Activated T-cell treated with anti-CD3 and anti-CD28 coated beads, Interleukin-2, amount 50 U/mL, for 24 hours (primary cell): Measurements from ENCODE around the gene PEX14.

Experiments
- DNase-seq: peaks from one replicate; pipeline ENCODE4 v3.0.0-alpha.2; 2020
- H3K27ac Mint-ChIP-seq: 2 replicates; pipeline ENCODE4 v1.8.0; 2020; ENCODE audit warnings: mild to moderate bottlenecking, mixed read lengths
- H3K27me3 Mint-ChIP-seq: 2 replicates; pipeline ENCODE4 v1.8.0; 2020; ENCODE audit warnings: mixed read lengths
- H3K36me3 Mint-ChIP-seq: 2 replicates; pipeline ENCODE4 v1.8.0; 2020; ENCODE audit warnings: low read depth, mixed read lengths
- H3K4me1 Mint-ChIP-seq: 2 replicates; pipeline ENCODE4 v1.8.0; 2020; ENCODE audit warnings: low read depth, mixed read lengths
- H3K4me3 Mint-ChIP-seq: 2 replicates; pipeline ENCODE4 v1.8.0; 2020; ENCODE audit warnings: mild to moderate bottlenecking, moderate library complexity, mixed read lengths
- H3K9me3 Mint-ChIP-seq: 2 replicates; pipeline ENCODE4 v1.8.0; 2020; ENCODE audit warnings: mixed read lengths

Gene PEX14

GRCh38 chr1:10549904-10550664 lies 75.3 kb downstream of the PEX14 start:
- H3K4me1 Mint-ChIP-seq: peaks cover 14% of the 10 kb centered on the region
- no peak overlapping the region for H3K4me3 Mint-ChIP-seq
- no peak for DNase-seq
- H3K27ac Mint-ChIP-seq: no peak overlapping the region
- H3K9me3 Mint-ChIP-seq: no peaks in the 10 kb centered on the region
- peaks cover 9% of the 10 kb centered on the region for H3K36me3 Mint-ChIP-seq
- H3K27me3 Mint-ChIP-seq: no peaks in the 10 kb centered on the region

DNA sequence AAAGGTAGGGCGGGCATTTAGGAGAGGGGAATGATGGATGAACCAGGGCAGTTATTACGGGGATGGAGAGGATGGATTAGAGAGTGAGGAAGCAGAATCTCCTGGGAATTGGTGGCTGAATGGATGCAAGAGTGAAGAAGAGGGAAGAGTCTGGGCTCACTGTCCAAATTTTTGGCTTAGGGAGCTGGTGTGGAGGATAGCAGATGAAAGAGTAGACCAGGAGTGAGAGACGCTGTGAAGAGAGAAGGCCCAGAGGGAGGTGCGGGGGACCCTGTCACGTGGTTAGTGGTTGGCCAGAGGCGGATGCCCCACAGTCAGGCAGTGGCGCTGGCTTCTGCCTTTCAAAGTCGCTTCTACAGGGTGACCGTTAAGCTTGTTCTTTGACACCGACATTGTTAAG lies 78.4 kb downstream of the PEX14 start:
- peaks cover 13% of the 10 kb centered on the region for H3K4me1 Mint-ChIP-seq
- peaks cover 5% of the 10 kb centered on the region for H3K36me3 Mint-ChIP-seq
- H3K27me3 Mint-ChIP-seq: no peaks in the 10 kb centered on the region
- H3K4me3 Mint-ChIP-seq: no peak overlapping the region
- H3K9me3 Mint-ChIP-seq: no peaks in the 10 kb centered on the region
- H3K27ac Mint-ChIP-seq: no peak overlapping the region
- DNase-seq: no peak

DNA sequence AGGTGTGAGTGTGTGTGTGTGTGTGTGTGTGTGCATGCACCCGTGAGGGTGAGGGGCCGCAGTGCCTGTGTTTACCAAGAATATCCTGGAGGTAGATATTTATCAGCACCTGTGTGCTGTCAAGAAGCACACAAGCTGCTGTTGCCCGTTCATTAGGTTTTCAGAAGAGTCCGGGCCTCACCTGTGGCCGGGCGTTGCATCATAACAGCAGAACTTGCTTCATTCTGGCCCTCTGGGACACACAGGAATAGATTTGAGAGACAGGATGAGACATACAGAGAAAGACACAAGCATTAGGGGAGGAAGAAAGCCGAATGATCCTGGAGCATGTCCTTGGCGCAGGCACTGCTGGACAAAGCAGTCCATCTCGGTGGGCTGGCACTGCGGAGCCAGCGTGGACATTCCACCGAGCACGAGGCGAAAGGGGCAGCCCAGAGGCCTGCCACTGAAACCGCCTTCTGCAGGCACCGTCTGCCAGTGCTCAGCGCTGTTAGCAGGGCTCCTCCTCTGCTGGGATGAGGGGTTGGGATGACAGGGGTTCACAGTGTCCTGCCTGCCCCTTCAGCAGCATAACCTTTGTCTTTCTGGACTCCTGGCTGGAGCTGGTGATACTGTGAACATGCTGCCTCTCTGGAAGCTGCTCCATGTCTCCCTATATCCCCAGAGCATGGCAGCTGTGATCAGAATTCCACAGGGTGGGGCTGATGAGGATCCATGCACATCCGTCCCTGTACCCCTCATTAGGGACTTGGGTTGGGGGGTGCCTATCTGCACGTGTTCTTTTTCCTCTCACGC lies 81.1 kb downstream of the PEX14 start:
- no peaks in the 10 kb centered on the region for H3K9me3 Mint-ChIP-seq
- no peak overlapping the region for H3K27ac Mint-ChIP-seq
- H3K4me1 Mint-ChIP-seq: peaks cover 1% of the 10 kb centered on the region
- H3K36me3 Mint-ChIP-seq: no peaks in the 10 kb centered on the region
- no peak for DNase-seq
- no peaks in the 10 kb centered on the region for H3K27me3 Mint-ChIP-seq
- no peak overlapping the region for H3K4me3 Mint-ChIP-seq

GRCh38 chr1:10556430-10557005 lies 81.8 kb downstream of the PEX14 start:
- Mint-ChIP-seq H3K4me1 (peaks cover 7% of the 10 kb centered on the region), H3K36me3 (peaks cover 2% of the 10 kb centered on the region), H3K27ac (peak overlapping the region; percentile 10), H3K4me3 (no peak overlapping the region), H3K9me3 (no peaks in the 10 kb centered on the region), H3K27me3 (no peaks in the 10 kb centered on the region)
- no peak for DNase-seq

DNA sequence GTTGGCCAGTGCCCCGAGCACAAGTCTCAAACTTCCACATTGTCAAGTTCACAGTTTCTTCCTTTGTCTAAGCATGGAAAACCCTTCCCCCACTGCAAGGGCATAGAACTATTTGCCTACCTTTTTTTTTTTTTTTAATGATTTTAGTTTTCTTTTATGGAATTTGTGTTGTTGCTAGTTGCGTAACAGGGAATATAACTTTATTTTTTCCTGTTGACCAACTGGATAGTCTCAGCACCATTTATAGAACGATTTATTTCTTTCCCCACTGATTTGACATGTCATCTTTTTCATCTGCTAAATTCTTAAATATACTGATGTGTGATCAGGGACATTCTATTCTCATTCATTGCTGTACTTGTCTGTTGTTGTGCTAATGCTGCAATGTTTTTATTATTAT lies 83.0 kb downstream of the PEX14 start:
- no peak overlapping the region for H3K27ac Mint-ChIP-seq
- no peaks in the 10 kb centered on the region for H3K9me3 Mint-ChIP-seq
- peaks cover 12% of the 10 kb centered on the region for H3K4me1 Mint-ChIP-seq
- H3K36me3 Mint-ChIP-seq: peaks cover 8% of the 10 kb centered on the region
- H3K4me3 Mint-ChIP-seq: no peak overlapping the region
- H3K27me3 Mint-ChIP-seq: no peaks in the 10 kb centered on the region
- DNase-seq: no peak

DNA sequence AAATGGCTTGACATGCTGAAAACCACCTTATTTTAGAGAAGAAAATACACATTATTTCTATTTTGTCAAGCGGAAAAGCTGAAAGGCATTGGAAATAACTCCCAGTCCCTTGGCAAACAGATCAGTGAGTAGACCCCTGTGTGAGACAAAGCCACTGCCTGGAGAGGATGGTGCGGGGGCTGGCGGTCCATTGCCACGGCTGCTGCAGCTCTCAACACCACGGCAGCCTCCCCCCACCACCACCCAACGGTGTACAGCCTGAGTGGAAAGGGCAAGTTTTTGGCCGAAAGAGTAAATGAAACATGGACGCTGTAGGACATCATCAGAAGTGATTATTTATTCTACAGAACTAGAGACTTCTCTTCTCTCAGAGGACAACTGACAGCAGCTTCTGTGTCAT lies 84.6 kb downstream of the PEX14 start:
- no peak overlapping the region for H3K4me3 Mint-ChIP-seq
- H3K9me3 Mint-ChIP-seq: peaks cover 5% of the 10 kb centered on the region
- peaks cover 10% of the 10 kb centered on the region for H3K4me1 Mint-ChIP-seq
- H3K27me3 Mint-ChIP-seq: no peaks in the 10 kb centered on the region
- H3K36me3 Mint-ChIP-seq: peaks cover 15% of the 10 kb centered on the region
- DNase-seq: no peak
- no peak overlapping the region for H3K27ac Mint-ChIP-seq

- Mint-ChIP-seq H3K9me3 (peaks cover 5% of the 10 kb centered on the region), H3K4me1 (peaks cover 10% of the 10 kb centered on the region), H3K27ac (no peak overlapping the region), H3K4me3 (no peak overlapping the region), H3K27me3 (no peaks in the 10 kb centered on the region), H3K36me3 (peaks cover 16% of the 10 kb centered on the region)
- no peak for DNase-seq
Observed at GRCh38 chr1:10561497-10561896, 86.7 kb downstream of the PEX14 start.

DNA sequence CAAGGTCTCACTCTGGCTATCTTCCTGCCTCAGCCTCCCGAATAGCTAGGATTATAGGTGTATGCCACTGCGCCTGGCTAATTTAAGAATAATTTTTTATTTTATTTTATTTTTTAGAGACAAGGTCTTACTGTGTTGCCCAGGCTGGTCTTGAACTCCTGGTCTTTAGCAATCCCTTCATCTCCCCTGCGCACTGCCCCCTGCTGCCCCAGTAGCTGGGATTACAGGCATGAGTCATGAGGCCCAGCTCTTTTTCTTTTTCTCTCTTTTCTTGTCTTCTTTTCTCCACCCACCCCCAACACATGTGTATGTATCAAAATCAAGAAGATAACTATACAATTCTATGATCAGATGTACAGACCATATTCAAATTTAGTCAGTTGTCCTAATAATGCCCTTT lies 87.2 kb downstream of the PEX14 start:
- H3K4me3 Mint-ChIP-seq: no peak overlapping the region
- peaks cover 5% of the 10 kb centered on the region for H3K9me3 Mint-ChIP-seq
- H3K4me1 Mint-ChIP-seq: peaks cover 10% of the 10 kb centered on the region
- H3K27ac Mint-ChIP-seq: no peak overlapping the region
- peaks cover 16% of the 10 kb centered on the region for H3K36me3 Mint-ChIP-seq
- DNase-seq: no peak
- H3K27me3 Mint-ChIP-seq: no peaks in the 10 kb centered on the region

DNA sequence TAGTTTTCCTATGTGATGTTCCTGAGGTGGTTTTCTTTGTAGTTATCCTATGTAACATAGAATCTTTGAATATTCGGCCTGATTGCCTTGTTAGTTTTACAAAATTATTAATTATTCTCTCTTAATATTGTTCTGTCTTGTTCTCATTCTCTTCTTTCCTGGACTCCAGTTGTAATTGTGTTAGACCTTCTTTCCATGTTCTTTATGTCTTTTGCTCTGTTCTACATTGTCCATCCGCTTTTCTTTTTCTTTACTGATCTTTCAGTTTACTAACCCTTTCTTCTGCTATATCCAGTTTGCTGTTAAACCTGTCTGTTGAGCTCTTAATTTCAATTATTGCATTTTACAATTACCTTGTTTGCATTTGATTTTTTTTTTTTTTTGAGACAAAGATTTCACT lies 89.3 kb downstream of the PEX14 start:
- Mint-ChIP-seq H3K9me3 (peaks cover 5% of the 10 kb centered on the region), H3K27ac (no peak overlapping the region)

DNA sequence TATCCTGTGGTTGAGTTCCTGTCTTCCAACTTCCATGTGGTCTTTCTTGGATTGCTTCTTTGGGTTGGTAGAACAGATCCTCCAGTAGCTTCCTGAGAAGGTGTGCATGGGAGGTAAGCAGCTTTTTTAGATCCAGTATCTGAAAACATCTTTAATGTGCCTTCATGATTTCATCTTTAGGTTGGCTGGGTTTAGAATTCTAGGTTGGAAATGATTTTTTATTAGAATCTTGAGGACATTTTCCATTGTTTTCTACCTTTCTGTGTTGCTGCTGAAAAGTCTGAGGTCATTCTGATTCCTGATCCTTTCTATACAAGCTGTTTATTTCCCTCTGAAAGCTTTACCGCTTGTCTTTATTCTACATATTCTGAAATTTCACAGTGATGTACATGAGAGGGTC lies 94.8 kb downstream of the PEX14 start:
- DNase-seq: no peak
- H3K9me3 Mint-ChIP-seq: no peaks in the 10 kb centered on the region
- H3K4me1 Mint-ChIP-seq: no peaks in the 10 kb centered on the region
- no peak overlapping the region for H3K4me3 Mint-ChIP-seq
- no peaks in the 10 kb centered on the region for H3K27me3 Mint-ChIP-seq
- H3K27ac Mint-ChIP-seq: no peak overlapping the region
- peaks cover 18% of the 10 kb centered on the region for H3K36me3 Mint-ChIP-seq

More for the DNA sequence above, 89.3 kb downstream of the PEX14 start:
- Mint-ChIP-seq H3K4me1 (peaks cover 10% of the 10 kb centered on the region), H3K27me3 (no peaks in the 10 kb centered on the region), H3K4me3 (no peak overlapping the region), H3K36me3 (peaks cover 20% of the 10 kb centered on the region)
- no peak for DNase-seq

GRCh38 chr1:10575616-10576015 lies 100.9 kb downstream of the PEX14 start:
- no peak overlapping the region for H3K4me3 Mint-ChIP-seq
- H3K9me3 Mint-ChIP-seq: no peaks in the 10 kb centered on the region
- peaks cover 2% of the 10 kb centered on the region for H3K36me3 Mint-ChIP-seq
- H3K27ac Mint-ChIP-seq: no peak overlapping the region
- H3K27me3 Mint-ChIP-seq: no peaks in the 10 kb centered on the region
- H3K4me1 Mint-ChIP-seq: no peaks in the 10 kb centered on the region
- no peak for DNase-seq

- H3K4me3 Mint-ChIP-seq: no peak overlapping the region
- peaks cover 2% of the 10 kb centered on the region for H3K36me3 Mint-ChIP-seq
- no peak for DNase-seq
- no peak overlapping the region for H3K27ac Mint-ChIP-seq
- no peaks in the 10 kb centered on the region for H3K4me1 Mint-ChIP-seq
- H3K27me3 Mint-ChIP-seq: no peaks in the 10 kb centered on the region
- H3K9me3 Mint-ChIP-seq: no peaks in the 10 kb centered on the region
Observed at GRCh38 chr1:10578070-10578469, 103.3 kb downstream of the PEX14 start.

DNA sequence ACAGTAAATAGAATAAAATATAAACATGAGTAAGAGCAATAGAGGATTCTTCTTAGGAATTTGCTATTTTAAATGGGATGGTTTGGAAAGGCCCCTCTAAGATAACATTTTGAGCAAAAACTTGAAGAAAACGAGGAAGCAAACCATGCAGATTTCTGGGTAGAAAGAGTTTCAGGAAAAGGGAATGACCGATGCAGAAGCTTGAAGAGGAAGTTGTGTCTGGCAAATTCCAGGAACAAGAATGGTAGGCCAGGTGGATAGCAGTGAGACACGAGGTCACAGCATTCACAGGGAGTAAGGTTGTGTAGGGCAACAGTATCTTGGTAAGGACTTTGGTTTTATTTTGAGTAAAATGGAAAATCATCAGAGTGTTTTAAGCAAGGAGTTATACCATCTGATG lies 108.9 kb downstream of the PEX14 start:
- peaks cover 4% of the 10 kb centered on the region for H3K4me1 Mint-ChIP-seq
- H3K36me3 Mint-ChIP-seq: peaks cover 5% of the 10 kb centered on the region
- no peak overlapping the region for H3K27ac Mint-ChIP-seq
- H3K27me3 Mint-ChIP-seq: no peaks in the 10 kb centered on the region
- no peak overlapping the region for H3K4me3 Mint-ChIP-seq
- no peaks in the 10 kb centered on the region for H3K9me3 Mint-ChIP-seq
- DNase-seq: no peak

GRCh38 chr1:10585242-10585641 lies 110.5 kb downstream of the PEX14 start:
- Mint-ChIP-seq H3K4me3 (no peak overlapping the region), H3K4me1 (peaks cover 4% of the 10 kb centered on the region), H3K27ac (no peak overlapping the region), H3K36me3 (peaks cover 6% of the 10 kb centered on the region), H3K27me3 (no peaks in the 10 kb centered on the region), H3K9me3 (no peaks in the 10 kb centered on the region)
- no peak for DNase-seq

DNA sequence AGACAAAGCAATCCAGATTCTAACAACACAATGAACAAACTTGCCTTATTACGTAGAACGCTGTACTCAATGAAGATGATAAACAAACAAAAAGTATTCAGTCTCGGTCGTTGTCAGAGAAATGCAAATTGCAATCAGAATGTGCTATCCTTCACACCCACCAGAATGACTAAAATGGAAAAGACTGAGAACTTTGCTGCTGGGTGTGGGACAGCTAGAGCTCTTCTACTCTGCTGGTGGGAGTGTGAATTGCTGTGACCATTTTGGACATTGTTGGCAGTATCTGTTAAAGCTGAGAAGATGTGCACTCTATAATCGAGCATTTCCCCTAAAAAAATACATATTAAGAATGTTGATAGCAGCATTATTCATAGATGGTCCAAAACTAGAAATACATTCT lies 111.4 kb downstream of the PEX14 start:
- Mint-ChIP-seq H3K9me3 (no peaks in the 10 kb centered on the region), H3K27ac (no peak overlapping the region), H3K36me3 (peaks cover 4% of the 10 kb centered on the region), H3K4me1 (peaks cover 4% of the 10 kb centered on the region), H3K27me3 (no peaks in the 10 kb centered on the region), H3K4me3 (no peak overlapping the region)
- no peak for DNase-seq
